GM21825 (cell line): ENCODE results near the gene LRPAP1.

Source experiments
- ATAC-seq: cut with Tn5 transposase; IDR thresholded peaks from one replicate; pipeline ENCODE4 v1.9.1; 2021; ENCODE audit warnings: mild to moderate bottlenecking, moderate library complexity; ENCODE audit not compliant: unreplicated experiment

Gene LRPAP1

DNA sequence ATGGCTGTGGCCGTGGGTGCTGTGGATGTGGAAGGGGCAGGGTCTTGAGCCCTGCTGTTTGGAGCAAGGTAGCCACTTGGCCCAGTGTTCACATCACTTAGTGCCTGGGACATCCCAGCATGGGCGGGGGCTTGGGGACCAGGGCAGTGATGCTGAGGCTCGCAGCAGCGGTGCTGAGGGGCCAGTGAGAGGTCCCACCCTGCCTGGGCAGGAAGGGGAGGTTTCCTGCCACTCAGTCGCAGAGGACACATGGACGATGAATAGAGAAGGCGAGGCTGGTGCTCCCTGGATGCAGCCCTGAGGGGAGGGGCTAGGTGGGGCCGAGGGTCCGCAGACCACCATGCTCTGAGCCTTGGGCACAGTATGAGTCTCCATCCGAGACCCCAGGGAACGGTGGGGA, 43.4 kb downstream of the LRPAP1 start:
- no peak for ATAC-seq

DNA sequence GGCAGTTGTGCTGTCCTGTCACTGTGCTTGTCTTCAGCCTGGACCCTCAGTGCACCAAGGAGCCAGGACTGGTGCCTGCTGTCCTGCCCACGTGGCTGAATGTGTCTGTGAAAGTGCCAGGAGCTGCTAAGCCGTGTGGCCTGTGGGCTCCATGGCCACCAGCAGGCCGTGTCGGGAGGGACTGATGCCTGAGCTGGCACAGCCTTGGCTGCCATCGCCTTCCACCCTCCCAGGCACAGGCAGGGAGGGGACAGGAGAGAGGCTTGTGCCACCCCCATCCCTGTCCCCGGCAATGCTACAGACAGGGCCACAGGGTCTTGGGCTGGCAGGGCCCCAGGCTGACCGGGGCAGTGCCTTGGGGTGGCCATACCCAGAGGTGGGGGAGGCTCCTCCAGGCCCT, 44.4 kb downstream of the LRPAP1 start:
- no peak for ATAC-seq

DNA sequence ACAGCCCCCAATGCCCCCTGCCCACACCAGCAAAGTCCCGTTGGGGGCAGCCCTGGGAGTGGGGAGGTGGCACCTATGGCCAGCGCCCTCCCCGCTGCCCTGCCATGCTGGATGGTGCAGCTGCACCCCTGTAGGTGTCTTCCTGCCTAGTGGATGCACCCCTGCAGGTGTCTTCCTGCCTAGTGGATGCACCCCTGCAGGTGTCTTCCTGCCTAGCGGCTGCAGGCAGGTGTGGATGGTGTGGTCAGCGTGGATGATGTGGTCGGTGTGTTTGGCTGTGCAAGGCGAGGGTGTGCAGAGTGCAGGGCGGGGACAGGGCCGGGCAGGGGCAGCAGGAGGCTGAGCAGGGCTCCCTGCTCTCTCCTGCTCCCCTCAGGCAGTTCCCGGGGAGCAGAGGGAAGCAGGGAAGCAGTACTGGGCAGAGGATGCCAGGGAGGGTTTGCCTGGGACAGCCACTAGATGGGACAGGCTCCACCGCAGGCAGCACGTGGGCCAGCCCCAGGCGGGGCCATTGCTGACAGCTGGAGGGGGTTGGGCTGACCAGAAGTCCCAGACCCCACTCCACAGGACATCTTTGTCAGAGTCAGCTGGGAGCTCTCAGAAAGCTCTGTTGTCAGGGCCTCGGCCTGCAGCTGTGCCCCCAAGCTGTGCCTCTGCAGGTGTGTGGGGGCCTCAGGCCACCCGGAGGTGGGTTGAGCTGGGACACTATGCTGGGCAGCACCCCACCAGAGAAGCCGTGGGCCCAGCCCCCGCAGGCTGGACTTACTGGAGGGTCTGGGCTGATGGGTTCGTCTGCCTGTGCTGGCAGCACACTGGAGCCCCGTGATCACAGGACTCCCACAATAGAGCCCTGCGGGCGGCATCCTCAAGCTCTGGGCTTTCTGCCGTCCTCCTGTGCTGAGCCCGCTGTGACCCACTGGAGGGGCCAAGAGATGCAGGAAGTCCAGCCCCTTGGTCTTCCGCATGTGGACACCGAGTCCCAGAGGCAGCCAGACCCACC, 45.4 kb downstream of the LRPAP1 start:
- ATAC-seq = no peak

DNA sequence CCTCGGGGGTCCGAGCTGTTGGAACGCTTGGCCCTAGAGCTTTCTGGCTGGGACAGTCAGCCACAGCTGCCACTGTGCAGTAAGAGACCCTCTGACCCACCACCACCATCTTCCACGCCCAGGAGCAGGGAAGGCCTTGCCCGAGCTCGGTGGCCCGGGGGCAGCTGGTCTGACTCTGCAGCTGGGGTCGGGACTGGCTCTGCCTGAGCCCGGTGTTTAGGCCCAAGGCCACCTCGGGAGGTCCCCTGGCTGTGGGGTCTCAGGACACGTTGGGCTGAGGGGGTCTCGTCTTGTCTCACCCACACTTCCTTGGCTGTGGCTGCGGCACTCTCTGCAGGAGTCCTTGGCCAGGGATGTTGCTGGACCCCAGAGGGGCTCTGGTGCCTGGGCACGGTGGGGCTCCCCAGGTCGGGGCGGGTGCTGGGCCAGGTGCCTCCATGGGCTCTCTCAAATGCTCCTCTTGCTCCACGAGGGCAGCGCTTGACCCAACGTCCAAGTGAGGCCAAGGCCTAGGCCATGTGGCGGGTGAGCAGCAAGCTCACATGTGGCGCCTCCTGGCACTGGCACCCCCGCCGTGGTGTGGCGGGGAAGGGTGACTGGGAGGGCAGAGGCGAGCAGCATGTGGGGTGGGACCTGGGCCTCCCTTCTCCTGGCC, 46.2 kb downstream of the LRPAP1 start:
- ATAC-seq = no peak

DNA sequence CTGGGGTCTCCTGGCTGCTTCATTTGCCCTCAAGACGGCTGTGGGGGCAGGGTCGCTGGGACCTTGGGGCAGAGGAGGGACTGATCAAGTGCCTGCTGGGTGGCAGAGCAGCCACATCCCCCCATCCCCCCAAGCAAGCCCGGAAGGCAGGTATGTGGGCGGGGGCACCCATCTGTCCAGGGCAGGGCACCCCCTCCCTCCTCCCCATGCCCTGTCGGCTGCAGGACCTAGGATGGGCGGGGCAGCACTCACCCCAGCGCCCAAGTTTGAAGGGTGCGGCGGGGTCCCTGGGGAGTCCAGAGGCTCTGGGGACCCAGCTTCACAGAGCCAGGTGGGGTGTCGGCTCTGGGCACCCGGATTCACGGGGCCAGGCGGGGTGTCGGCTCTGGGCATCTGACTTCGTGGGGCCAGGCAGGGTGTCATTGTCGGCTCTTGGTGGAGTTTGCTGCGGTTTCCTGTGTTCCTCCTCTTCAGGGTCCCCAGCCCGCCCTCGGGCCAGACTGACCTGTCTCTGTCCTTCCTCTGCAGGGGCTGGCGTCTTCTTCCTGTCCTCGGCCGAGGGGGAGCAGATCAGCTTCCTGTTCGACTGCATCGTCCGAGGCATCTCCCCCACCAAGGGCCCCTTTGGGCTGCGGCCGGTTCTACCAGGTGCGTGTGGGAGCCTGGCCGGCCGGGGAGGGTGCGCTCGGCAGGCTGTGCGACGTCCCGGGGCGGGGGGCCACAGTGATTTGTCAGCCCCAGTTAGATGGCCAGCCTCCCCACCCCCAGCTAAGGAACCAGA, 47.0 kb downstream of the LRPAP1 start:
- no peak for ATAC-seq

DNA sequence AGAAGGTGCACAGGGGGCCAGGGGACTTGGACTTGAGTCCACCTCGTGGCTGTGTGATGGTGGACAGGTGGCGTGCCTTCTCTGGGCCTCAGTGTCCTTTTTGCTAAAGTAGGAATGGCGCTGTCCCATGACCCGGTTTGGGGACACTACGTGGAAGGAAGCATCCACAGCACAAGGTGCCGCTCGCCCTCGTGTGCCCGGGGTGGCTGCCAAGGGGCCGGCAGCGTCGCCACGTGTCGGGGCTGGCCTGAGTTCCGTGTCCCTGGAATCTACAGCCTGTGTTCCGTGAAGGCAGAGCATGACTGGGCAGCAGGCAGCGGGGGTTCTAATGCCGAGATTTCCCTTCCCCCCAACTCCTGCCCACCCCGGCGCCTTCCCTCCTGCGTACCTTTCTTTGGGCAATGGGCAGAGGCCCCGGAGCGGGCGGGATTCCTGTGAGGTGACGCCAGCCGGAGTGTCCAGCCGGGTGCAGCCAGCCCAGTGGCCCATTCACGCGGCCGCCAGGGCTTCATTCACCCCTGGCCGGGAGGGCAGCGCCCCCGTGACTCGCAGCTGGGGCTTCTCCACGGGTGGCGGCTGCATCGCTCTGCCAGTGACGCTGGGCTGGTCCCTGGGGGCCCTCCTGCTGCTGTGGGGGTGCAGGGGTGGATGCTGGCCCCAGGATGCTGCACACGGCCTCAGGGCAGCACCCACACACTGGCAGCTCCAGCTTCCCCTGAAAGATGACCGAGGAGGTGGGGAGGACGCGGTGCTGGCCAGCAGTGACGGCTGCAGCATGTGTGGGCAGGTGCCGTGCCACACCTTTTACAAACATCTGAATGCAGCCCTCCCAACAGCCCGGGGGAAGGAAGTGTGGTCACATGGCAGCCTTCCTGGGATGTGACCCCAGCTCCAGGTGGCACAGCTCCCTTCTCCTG, 47.9 kb downstream of the LRPAP1 start:
- ATAC-seq = no peak

DNA sequence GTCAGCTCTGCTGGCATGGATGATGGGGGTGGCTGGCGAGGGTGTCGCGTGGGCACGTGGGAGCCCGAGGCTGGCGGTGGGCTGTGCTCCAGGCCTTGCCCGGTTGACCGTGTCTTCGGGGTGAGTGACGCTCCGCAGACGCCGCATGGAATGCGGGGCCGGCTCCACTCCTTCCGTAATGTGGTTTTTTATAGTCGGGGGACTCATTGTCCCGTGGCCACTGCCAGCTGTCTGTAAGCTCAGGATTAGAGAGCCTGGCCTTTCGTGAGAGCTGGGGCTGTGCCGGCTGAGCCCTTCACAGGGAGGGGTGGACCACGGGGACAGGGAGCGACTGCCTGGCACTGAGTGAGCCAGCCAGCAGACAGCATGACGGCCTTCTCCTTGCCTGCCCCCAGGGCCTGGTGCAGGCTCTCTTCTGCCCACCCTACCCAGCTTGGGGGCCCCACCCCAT, 48.7 kb downstream of the LRPAP1 start:
- ATAC-seq = no peak

DNA sequence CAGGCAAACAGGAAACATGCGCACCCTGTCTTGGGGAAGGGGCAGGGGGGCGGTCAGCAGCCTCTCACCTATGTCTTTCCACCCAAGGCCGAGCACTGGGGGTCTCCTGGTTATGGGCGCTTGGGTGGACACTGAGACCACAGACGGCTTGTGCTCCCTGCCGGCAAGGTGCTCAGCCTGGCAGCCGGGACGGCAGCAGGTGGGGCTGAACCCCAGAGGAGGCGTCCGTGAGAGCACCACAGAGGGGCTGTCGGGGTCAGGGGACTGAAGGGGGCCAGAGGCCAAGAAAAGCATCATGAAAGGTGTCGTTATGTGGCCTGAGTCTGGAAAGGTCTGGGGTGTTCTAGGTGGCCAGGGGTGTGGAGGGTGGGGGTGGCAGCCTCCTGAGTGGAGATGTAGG, 49.5 kb downstream of the LRPAP1 start:
- no peak for ATAC-seq

DNA sequence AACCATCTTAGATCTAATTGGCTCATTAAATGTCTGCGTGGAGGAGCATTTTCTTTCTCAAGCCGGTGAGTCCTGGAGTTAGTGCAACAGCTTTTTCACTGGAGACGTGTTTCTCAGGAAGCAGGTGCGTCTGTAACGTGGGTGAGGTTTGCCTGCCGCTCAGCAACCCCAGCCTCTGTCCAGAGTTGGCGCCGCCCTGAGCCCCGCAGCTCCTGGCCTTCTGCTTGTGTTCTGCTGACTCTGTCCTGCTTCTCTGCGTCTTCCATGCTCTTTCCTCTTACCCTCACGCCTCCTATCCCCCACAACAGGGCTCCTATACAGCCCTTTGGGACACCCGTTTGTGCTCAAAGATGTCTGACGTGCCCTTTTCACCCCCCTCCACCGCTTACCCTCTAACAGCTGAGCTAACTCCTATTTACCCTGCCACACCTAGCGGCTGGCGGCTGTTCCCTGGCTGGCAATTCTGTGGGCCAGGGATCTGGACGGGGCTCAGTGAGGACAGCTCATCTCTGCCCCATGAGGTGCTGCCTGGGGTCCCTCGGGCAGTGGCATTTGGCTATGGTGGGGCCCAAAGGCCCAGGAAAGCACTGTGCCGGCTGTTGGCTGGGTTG, 50.3 kb downstream of the LRPAP1 start:
- ATAC-seq = no peak

DNA sequence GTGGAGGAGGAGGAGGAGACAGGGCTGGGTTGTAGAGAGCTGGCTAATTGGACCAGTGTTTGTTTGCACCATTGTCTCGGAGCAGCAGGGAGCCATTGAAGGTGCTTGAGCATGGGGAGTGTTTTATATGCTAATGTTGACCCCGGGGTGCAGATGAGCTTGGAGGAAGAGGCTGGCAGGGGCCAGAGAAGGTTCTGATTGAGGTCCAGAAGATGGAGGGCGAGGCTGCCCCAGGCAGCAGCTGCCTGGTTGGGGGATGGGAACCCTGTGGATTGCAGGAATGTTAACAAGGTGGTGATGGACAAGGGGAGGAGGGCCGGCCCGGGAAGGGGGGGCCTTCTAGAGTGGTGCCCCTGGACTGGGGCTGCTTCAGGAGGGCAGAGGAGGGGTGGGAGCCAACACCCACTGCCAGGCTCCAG, 51.1 kb downstream of the LRPAP1 start:
- ATAC-seq = no peak

DNA sequence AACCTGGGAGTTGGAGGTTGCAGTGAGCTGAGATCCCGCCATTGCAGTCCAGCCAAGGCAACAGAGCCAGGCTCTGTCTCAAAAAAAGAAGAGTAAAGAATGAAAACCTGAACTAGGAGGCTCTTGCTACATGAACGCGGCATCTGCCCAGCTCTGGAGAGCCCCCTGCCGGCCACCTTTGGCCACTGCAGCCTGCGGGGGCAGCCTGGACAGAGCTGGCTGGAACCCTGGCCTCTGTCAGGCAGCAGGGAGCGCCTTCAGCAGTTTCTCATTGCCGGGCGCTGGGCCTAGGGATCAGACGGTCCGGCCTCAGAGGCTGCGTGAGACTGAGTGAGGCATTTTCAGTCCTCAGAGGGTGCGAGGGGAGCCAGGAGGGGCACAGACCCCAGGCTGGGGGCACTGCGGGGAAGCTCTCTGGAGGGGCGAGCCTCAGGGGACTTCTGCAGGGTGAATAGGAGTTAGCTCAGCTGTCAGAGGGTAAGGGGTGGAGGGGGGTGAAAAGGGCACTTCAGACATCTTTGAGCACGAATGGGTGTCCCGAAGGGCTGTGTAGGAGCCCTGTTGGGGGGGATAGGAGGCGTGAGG, 51.6 kb downstream of the LRPAP1 start:
- peak; percentile 66 for ATAC-seq

DNA sequence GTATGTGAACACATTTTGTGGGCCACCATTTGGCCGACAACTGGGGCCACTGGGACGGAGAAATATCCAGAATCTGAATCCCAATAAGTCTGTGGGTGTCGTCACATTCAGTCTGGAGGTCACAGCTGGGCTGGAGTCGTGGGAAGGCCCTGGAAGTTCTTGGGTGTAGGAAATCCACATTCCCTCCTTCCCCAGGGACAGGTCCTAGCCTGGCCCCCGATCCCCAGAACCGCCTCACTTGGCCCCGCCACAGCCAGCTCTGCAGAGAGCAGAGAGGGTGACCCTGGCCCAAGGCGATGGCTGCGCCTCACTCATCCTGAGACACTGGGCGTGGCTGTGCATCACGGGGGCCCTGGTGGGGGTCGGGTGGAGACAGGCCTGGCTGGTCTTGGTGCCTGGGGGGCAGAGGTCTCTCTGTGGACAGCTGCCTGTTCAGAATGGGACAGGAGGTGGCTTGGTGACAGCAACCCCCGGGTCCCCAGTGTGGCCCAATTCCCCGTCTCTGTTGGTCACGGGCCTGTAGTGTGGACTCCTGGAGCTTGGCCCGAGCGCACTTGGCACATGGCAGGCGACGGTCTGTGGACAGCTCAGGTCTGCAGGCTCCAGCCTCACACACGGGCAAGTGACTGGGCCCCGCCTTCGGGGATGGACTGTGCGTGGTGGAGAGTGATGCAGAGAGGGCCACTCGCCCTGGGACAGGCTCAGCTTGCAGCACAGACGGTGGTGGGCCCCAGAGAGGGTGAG, 52.7 kb downstream of the LRPAP1 start:
- no peak for ATAC-seq

DNA sequence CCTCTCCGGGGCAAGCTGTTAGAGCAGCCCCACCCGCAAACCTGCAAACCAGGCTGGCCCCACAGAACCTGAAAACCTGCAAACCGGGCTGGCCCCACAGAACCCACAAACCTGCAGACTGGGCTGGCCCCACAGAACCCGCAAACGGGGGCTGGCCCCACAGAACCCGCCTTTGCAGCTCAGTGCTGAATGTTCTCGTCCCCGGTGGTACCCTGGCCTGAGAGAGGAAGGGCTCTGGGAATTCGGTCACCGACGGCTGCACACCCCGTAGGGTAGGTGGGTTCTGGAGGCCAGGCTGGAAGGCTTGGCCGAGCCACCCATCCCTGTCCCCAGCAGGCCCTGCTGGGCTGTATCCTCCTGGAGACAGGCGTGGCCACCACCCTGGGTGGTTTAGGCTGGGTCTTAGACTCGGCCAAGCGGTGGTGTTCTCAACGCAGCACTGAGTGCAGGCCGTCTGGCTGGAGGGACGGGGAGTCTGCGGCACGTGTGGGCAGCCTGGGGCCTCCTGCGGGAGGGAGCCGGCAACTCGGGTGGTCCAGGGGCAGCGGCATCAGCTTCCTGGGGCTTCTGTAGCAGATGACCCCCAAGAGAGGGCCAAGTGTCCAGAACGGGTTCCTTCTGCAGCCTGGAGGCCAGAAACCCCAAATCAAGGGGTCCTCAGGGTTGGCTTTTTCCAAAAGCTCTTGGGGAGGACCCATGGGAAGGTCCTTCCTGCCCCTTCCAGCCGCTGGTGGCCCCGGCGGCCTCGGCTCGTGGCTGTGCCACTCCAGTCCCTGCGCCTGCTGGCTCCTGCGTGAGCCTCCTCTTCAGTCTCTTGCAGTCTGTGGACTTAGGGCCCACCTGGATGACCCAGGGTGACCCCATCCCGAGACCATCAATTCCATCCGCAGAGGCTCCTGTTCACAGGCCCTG, 53.5 kb downstream of the LRPAP1 start:
- no peak for ATAC-seq

DNA sequence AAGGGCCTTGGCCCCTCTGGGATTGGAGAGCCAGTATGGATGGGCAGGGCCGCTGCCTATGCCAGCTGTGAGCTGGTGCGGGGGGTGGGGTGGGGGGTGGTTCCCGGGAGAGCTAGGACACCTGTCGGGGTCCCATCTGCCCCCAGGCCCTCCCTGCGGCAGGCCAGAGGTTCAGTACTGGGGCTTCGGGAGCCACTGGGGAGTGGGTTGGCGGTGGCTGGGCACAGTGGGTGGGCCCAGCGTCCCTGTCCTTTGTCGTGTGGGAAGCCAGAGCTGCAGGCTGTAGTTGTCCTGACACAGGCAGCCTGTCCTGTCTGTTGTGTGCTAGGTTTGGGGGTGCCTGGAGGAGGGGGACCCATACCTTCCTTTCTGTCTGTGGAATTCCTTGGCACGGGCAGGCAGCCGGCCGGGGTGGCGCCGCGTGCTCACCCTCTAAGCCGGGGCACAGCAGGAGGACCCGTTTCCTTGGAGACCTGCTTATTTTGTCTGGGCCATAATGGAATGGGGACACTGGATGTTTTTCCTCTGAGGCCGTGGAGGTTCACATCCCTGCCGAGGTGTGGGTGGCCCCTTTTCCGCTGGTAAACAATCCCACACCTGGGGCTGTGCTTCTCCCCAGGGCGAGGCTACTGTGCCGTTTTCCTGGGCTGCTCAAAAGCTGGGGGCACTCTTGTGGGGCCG, 54.3 kb downstream of the LRPAP1 start:
- no peak for ATAC-seq

DNA sequence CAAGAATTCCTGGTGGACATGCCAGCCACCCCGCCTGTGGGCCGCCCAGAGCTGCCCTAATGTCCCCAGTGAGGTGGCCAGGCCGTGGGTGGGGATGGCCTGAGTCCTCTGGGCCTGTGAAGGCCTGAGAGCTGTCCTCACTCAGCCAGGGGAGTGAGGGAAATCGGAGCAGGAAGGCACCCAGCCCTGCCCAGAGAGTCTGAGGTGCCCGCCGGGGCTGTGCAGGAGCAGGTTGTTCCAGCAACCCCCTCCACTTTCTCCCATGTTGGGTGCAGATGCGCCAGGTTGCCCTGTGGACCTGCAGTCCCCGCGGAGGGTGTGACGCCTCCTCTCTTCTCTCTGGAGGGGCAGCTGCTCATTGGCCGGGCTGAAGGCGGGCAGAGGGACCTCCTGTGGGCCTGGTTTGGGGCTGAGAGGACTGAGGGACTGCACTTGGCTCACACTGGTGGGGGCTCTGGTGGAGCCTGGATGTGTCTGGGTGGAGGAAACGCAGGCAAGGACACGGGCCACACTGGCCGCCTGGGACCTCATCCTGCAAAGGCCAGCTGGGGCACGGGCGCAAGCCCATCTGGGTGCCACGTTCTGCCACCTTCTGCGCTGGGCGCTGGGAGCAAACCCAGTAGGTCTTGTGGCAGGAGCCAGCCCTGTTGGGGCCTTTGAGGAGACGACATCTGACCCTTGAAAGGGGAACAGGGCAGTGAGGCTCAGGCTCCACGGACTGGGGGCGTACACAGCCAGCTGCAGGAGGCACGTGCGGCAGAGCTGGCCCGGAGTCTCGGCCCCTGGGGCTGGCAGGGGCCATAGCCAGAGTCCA, 55.1 kb downstream of the LRPAP1 start:
- no peak for ATAC-seq

DNA sequence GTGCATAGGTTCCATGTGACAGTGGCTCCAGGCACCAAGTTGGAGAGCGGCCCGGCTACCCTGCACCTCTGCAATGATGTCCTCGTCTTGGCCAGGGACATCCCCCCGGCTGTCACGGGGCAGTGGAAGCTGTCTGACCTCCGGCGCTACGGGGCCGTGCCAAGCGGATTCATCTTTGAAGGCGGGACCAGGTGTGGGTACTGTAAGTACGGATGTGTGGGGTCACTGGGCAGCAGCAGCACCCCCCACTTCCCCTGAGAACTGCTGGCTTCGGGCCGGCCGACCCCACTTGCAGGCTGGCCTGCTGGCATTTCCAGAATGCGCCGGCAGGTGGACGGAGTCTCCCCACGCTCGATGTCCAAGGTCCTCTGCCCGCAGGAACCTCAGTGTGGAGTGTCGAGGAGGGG, 55.9 kb downstream of the LRPAP1 start:
- no peak for ATAC-seq
